Activated CD4-positive, CD25-positive, alpha-beta regulatory T cell treated with anti-CD3 and anti-CD28 coated beads, Interleukin-2, amount 50 U/mL, for 24 hours (primary cell): Measurements from ENCODE around the gene TH.
A peak's percentile ranks its signal among the peaks of the same experiment; 100 is the strongest.

Experiments
- ATAC-seq, 2 donors: fragments of 150-1000 bp; cut with Tn5 transposase; one replicate each; pipeline ENCODE4 v1.10.0; 2021; ENCODE audit warnings: mild to moderate bottlenecking in 1 of 2, moderate library complexity in 1 of 2

The TH gene

GRCh38 chr11:2158296-2158737 lies 13.3 kb downstream of the TH start:
- no peak for ATAC-seq

DNA sequence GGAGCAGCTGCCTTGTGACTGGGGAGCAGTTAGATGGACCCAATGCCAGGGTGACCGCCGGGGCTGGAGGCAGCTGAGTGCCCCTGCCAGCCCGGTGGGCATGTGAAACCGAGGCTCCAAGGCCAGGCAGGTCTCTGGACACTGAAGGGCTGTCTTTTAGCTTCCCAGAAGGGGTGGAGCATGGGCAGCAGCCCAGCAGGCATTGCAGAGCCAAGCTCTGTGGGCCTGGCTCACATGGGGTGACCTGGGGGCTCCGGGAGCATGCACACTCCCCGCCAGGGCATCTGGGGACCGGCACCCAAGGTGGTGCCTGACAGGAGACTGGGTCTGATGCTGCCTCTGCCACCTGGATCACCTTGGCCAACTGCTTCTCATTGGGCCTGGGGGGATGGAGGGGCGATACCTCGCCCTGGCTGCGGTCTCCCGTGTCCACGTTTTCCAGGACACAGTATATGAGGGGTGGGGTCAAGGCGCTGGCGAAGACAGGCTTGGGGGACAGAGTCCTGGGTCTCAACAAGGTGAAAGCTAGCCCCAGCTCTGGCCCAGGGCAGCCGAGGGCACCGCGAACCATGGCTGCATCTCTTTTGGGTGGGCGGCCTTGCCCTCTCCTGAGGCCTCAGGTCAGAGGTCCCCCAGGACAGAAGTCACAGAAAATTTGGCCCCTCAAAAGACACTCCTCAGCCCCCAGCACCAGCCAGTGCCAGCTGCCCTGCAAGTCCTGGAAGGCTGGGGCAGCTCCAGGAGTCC lies 14.1 kb downstream of the TH start:
- ATAC-seq: no peak

DNA sequence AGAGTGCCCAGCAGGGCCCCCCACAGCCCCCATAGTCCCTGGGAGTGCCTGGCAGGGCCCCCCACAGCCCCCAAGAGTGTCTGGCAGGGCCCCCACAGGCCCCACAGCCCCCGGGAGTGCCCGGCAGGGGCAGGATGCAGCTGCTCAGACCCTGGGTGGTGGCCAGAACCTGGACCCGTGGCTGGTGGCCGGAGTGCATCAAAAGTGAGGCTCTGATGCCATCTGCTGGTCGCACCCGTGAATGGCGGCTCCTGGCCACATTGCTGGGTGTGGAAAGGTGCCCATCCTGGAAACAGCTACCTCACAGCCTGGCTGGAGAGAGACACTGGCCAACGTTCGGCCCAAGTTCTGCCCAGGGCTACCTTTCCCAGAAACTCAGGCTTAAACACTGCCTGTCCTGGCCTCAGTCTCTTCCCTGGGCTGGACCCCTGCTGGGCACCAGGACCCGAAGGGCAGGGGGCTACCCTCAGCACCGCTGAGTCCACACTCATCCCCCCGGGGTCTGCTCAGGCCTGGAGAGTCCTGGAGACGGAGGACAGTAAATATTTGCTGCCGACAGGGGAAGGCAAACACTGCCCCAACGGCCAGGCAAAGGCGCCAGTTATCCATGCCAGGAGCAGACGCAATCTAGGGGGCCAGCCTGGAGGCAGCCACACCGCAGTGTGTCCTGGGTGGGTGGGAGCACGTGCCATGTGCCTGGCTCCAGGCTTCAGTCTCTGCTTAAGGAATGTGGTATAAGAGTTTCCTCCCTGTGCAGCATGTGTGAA lies 15.0 kb downstream of the TH start:
- ATAC-seq: no peak

DNA sequence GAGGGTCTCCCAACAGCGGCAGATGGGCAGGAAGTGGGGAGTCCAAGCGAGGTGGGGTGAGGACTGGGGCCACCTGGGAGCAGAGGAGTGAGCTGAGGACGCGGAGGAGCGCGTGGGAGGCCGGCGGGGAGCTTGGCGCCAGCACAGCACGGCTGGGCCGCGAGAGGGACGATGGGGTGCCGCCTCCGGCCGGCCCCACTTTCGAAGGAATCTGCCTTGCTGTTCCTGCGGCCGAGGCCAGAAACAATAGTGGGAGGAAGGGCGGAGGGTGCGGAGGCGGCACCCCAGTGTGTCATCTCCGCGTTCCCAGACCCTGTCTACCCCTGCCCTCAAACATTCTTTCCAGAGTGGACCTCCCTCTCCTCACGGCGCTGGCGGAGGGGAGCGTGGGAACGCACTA lies 16.1 kb downstream of the TH start:
- no peak for ATAC-seq

DNA sequence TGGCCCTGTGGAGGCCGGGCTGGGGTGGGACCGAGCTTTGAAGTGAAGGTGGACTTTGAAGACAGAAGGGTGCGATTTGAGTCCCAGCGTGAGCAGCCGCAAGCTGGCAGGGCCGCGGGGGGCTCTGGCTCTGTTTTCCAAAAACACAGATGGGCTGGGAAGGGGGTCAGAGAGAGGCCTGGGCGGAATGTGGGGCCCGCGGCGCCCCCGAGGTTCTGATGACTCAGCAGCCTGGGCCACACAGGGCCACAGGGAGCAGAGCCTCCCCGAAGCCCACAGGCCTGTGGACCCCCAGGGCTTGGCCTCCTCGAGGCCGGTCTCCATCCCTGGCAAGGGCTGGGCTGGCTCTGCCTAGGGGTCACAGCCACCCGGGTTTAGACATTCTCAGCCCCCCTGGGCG lies 16.7 kb downstream of the TH start:
- no peak for ATAC-seq

DNA sequence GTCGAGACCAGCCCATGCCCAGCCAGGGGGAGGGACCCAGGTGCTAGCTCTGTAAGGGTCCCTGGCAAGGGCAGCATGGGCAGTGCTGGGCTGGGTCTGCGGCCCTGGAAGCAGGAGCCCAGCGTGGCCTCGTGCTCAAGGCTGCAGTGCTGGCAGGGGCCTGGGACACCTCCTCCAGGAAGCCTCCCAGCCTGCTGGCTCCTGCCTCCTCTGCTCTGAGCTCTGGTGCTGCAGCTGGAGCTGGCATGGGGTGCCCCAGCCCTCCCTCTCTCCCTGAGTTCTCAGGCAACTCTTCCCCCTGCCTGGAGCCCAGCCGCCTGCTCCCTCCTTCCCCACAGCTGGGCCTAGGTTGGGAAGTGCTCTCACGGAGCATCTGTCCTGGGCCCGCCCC lies 17.4 kb downstream of the TH start:
- ATAC-seq: no peak

- ATAC-seq: no peak
Observed at GRCh38 chr11:2153581-2154194, 17.9 kb downstream of the TH start.

DNA sequence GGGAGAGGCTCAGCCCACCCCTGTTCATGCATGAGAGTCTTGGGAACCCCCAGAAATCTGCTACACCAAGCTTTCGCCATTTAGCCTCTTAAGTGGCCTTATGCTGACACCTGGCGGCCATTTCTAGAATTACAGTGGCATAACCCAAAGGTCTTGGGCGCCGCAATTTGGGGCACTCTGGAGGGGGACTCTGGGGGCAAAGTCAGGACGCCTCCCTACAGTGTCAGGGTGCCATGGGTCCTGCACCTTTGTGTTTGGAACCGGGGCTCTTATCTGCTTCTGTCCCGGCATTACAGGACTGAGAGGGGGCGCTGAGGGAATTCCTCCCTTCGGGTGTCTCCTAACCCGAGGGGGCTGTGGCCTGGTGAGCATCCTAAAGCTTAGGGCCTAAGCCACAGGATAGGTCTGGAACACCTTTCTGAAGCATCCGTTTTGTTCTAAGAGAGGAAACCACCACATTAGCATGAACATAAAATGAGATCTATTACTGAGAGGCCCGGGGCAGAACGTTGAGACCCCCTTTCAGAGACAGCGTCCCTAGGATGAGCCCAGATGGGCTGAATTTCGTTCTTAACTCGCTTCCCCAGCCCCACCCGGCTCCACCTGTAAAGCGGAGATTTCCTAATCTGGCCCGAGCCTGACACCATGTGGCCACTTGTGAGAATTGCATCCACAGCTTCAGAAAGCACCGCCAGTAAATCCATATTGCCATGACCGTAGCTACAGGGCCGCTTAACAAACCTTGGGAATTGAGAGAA lies 19.9 kb downstream of the TH start:
- ATAC-seq: peak; percentile 70 to 73

DNA sequence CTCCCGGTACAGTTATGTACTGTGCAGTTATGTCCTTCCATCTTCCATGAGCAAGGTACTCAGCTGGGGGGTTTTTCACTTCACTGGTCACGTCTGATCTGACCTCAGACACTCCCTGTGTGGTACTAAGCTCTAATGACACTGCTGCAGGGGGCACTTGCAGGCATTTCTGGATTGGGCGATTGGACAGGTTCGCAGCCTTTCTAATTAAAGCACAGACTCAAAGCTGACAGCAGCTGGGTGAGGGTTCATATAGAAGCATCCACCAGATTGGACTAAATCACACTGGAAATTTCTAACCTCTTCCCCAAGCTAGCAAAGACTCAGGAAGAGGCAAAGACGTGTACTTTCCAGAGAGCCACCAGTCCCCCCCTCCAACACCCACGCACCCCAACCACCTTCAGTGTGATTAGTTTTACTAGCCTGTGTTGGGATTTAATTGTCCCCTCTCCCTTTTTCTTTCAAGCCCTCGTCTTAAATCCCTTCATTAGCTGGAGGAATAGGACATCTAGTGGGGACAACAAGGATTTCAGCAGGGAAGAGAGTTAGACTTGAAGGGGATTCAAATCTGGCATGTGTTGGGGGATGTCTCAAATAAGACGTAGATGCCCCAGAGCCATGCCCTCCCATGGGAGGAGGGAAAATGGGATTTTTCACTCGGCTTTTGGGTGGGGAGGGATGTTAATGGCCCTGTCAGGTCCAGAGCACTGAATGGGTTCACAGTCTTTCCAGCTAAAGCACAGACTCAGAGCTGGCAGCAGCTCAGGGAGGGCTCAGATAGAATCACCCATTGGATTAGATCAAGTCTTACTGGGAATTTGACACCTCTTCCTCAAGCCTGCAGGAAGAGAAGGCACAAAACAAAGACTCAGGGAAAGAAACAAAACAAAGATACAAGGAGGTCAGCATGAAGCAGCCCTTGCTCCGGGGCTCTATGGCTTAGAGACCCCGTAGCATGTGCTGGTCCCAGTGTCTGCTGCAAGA lies 21.5 kb downstream of the TH start:
- no peak for ATAC-seq

- ATAC-seq: no peak
Observed at GRCh38 chr11:2149460-2149859, 22.2 kb downstream of the TH start.

GRCh38 chr11:2148595-2148994 lies 23.0 kb downstream of the TH start:
- ATAC-seq: no peak

- no peak for ATAC-seq
Observed at GRCh38 chr11:2147391-2147790, 24.2 kb downstream of the TH start.

DNA sequence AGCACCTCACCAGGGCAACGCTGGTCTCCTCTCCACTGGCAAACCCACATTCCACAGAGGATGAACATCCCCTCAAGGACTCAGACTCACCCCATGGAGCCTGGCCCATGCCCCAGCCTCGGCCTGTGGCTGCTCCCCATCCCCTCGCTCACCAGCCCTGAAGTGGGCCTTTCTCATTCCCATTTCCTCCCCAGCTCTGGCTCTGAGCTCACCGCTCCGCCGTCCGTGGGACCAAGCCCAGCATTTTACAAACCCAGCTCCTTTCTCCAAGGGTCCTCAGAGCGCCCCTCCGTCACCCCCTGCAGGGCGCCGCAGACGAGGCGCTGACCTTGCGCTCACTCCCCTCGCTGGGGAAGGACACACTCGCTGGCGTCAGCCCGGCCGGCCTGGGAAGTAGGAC lies 25.6 kb downstream of the TH start:
- ATAC-seq: no peak

DNA sequence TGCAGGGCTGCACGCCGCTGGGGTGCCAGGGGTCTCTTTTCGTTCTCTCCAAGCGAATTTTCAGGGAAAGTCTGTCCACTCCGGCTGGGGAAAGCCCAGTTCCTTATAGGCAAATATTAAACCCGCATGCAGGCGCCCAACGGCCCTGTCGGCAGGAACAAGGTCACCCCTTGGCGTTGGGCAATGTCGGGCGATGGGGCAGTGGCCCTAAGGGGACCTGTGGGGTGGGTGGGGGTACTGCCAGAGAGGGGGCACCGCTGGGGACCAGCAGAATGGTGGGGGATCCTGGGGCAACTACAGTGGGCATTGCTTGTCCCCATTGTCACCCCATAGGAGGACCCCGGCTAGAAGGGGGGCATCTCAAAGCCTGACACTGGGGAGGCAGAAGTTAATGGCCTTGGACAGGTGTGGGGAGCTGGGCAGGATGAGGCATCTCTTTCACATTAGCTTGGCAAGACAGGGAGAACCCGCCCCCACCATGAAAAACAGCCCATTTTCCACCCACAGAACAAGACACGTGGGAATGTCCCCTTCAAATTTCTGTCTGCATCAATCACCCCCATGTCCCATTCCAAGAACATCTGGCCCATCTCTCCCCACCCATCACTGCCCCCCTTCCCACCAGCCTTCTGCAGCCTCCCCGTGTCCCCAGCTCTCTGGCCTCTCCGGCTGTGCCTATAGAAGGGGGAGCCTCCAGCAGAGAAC lies 26.9 kb downstream of the TH start:
- no peak for ATAC-seq

DNA sequence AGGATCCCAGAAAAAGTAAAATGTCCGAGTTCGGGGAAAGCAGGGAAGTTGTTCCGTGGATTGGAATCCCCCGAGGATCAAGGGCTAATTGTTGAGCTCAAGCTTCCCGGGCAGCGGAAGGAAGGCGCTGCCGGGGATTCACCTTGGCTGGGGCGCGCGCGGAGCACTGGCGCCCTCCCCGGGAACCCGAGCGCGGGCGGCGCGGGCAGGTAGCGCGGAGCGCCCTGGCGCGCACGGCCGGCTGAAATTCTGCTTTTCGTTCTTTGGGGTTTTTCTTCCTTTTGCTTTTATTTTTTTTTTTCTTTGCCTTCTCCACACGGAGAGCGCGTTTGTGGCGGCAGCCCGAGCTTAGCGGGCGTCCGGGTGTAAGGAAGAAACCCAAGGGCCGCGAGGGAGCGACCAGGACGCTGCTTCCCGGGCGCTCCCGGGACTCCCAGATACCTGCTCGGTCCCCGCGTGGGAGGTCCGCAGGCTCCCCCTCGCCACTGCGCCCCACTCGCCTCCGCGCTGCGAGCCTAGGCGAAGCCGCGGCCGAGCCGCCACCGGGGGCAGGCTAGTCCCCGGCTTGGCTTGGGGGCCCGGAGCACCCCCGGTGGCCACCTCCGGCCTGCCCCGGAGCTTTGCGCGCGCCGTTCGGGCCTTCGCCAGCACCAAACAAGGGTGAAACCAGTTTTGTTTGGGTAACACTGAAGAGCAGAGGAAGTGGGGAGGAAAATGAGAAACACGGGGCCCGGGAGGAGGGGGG lies 27.6 kb downstream of the TH start:
- ATAC-seq: no peak

DNA sequence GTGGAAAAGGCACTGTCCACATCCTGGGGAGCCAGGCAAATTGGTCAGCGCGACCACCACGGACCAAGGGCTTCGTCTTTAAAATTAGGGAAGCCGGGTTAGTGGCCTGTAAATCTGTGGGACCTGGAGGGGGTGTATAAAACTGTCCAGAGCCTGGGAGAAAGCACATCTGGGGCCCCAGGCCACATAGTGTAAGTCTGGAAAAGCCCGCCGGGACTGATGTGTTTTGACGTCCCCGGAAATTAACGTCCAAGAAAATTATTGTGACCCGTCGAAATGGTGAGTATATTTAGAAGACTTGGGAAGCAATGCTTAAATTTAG lies 28.2 kb downstream of the TH start:
- ATAC-seq: no peak

GRCh38 chr11:2142762-2143202 lies 28.8 kb downstream of the TH start:
- peak; percentile 91 to 97 for ATAC-seq

DNA sequence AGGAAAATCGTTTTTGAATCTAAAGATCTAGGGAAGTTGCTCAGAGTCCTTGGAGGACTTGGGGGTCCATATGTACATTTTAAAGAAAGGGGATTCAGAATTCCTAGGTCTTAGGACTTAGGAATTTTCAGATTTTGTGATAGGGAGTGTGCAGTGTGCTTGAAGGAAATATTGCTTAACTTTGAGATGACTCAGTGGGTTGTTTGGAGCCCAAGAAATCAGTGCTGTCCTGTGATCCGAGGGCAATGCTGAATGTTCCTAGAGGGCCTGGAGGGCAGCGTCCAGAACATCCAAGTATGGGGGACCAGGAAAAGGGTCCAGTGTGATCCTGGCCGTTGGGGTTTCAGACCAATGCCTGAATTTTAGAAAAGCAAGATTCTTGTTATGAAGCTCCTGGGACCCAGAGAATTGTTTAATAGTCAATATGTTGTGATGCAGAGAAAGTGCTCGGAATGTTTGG lies 29.3 kb downstream of the TH start:
- ATAC-seq: no peak

- ATAC-seq: no peak
Observed at GRCh38 chr11:2140411-2141400, 30.9 kb downstream of the TH start.
